Testis (tissue), 2 donors: ENCODE measurements around the gene GPR35.

Source experiments
- POLR2A ChIP-seq: fragments of 450-650 bp; IDR thresholded peaks from one replicate; pipeline ENCODE4 v1.6.1; 2017; ENCODE audit warnings: antibody characterized with exemption, mild to moderate bottlenecking, moderate library complexity
- TF ChIP-seq, protein P1 (sequence below), 3 experiments: fragments of 450-650 bp in 2 of 3; fragments of 200-600 bp in 1 of 3; sonication (generic) in 1 of 3; IDR thresholded peaks; one replicate each; pipeline ENCODE4 v1.5.1; 2016 to 2019; ENCODE audit warnings: antibody characterized with exemption in 3 of 3, mild to moderate bottlenecking in 2 of 3, moderate library complexity in 1 of 3

DNA sequence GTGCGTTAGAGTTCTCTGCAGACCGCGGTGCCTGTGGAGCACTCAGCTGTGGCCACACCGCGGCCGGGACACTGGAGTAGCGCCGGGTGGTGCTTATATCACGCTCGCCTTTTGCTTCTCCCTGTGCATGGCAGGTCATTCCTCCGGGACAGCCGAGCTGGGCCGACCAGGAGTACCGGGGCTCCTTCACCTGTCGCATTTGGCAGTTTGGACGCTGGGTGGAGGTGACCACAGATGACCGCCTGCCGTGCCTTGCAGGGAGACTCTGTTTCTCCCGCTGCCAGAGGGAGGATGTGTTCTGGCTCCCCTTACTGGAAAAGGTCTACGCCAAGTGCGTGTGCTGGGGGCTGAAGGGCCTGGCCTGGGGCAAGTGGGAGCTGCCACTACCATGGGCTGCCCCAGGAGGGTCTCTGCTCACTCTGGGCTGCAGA is 34.6 kb upstream of the GPR35 start:
- TF ChIP-seq, protein P1, sequence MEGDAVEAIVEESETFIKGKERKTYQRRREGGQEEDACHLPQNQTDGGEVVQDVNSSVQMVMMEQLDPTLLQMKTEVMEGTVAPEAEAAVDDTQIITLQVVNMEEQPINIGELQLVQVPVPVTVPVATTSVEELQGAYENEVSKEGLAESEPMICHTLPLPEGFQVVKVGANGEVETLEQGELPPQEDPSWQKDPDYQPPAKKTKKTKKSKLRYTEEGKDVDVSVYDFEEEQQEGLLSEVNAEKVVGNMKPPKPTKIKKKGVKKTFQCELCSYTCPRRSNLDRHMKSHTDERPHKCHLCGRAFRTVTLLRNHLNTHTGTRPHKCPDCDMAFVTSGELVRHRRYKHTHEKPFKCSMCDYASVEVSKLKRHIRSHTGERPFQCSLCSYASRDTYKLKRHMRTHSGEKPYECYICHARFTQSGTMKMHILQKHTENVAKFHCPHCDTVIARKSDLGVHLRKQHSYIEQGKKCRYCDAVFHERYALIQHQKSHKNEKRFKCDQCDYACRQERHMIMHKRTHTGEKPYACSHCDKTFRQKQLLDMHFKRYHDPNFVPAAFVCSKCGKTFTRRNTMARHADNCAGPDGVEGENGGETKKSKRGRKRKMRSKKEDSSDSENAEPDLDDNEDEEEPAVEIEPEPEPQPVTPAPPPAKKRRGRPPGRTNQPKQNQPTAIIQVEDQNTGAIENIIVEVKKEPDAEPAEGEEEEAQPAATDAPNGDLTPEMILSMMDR (IDR thresholded peaks at IDR 0.05): no peak
- TF ChIP-seq POLR2A: no peak
